Measurements from ENCODE around the gene ADCYAP1R1. TPM values are rescaled to one million over a fixed set of nuclear protein-coding genes. Genes with fewer than 3 reads are reported as not detected.

The ADCYAP1R1 gene
- total RNA-seq, 1 experiment from 2014 or later, result 8.9 TPM

DNA sequence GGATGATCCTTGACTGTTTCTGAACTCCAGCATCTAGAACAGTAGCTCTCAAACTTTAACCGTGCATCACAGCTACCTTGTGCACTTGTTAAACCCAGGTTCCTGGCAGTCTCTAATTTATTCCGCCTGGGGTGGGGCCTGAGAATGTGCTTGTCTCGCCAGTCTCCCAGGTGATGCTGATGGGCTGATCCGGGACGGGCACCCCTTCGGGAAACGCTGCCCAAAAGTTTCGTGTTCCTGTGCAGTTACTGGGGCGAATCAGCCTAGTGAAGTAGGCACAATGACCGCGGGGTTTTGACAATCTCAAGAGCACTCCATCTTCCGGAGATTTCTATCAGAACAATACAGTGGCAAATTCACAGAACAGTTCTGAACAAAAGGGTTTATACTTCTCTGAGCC, 29.9 kb downstream of the ADCYAP1R1 start:
- Histone ChIP-seq H3T11ph (ENCODE audit: low read length) (no peak overlapping the region), H2BK5ac (ENCODE audit: insufficient read length, low read length) (no peak overlapping the region), H3K18ac (ENCODE audit: insufficient read length, low read depth, low read length) (no peak overlapping the region), H3K9ac (ENCODE audit: extremely low read depth, insufficient read length, low read length) (no peak overlapping the region), H2BK12ac (ENCODE audit: insufficient read length, low read depth, low read length) (no peak overlapping the region), H3K79me1 (ENCODE audit: insufficient read depth, low read depth, low read length, poor library complexity, severe bottlenecking) (no peaks in the 10 kb centered on the region), H3K23me2 (ENCODE audit: insufficient read length, low read depth, low read length, poor library complexity, severe bottlenecking) (no peaks in the 10 kb centered on the region), H3K23ac (ENCODE audit: insufficient read length, low read depth, low read length) (no peak overlapping the region), H2BK20ac (ENCODE audit: low read depth, low read length, poor library complexity, severe bottlenecking) (no peak overlapping the region), H2AFZ (ENCODE audit: low read length) (no peak overlapping the region), H2BK15ac (ENCODE audit: low read depth, low read length) (no peak overlapping the region), H3K27me3 (ENCODE audit: insufficient read depth, low read length) (no peaks in the 10 kb centered on the region), H2BK120ac (ENCODE audit: low read depth, low read length, poor library complexity, severe bottlenecking) (no peak overlapping the region), H2AK5ac (ENCODE audit: insufficient read length, low read length) (no peak overlapping the region), H3K9me3 (ENCODE audit: control insufficient read depth, low read depth, low read length) (no peaks in the 10 kb centered on the region), H3K4me2 (ENCODE audit: insufficient read depth, insufficient read length, low read length) (no peak overlapping the region), H4K8ac (replicated peaks; ENCODE audit: insufficient read length, low read depth, low read length) (no peak overlapping the region), H3K79me2 (ENCODE audit: insufficient read depth, low read length) (no peaks in the 10 kb centered on the region), H3K56ac (ENCODE audit: insufficient read length, low read depth, low read length) (no peak overlapping the region), H4K20me1 (ENCODE audit: control insufficient read depth, insufficient read depth, insufficient read length) (no peaks in the 10 kb centered on the region), H4K91ac (ENCODE audit: insufficient read length, low read depth, low read length) (no peak overlapping the region), H3K27ac (ENCODE audit: insufficient read length, low read depth, low read length) (no peak overlapping the region), H4K5ac (ENCODE audit: insufficient read length, low read depth, low read length) (no peak overlapping the region), H3K4me1 (ENCODE audit: insufficient read depth, low read length) (no peaks in the 10 kb centered on the region), H3K4ac (ENCODE audit: low read depth, low read length) (no peak overlapping the region), H3K14ac (ENCODE audit: insufficient read depth, low read length) (no peak overlapping the region)
- H3K27me3 Mint-ChIP-seq (ENCODE audit: low read depth), result peaks cover 5% of the 10 kb centered on the region
- peaks cover 0 to 5% (median 4%) of the 10 kb centered on the region in 3 experiments; a peak in 4 of 7 replicates for H3K36me3 Mint-ChIP-seq (ENCODE audit: insufficient read depth in 1 of 3, low read depth in 3 of 3)
- no peak overlapping the region for H3K27ac Mint-ChIP-seq
- TF ChIP-seq, protein P1, sequence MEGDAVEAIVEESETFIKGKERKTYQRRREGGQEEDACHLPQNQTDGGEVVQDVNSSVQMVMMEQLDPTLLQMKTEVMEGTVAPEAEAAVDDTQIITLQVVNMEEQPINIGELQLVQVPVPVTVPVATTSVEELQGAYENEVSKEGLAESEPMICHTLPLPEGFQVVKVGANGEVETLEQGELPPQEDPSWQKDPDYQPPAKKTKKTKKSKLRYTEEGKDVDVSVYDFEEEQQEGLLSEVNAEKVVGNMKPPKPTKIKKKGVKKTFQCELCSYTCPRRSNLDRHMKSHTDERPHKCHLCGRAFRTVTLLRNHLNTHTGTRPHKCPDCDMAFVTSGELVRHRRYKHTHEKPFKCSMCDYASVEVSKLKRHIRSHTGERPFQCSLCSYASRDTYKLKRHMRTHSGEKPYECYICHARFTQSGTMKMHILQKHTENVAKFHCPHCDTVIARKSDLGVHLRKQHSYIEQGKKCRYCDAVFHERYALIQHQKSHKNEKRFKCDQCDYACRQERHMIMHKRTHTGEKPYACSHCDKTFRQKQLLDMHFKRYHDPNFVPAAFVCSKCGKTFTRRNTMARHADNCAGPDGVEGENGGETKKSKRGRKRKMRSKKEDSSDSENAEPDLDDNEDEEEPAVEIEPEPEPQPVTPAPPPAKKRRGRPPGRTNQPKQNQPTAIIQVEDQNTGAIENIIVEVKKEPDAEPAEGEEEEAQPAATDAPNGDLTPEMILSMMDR (conservative IDR thresholded peaks at IDR 0.05), result no peak
- H3K9me3 Mint-ChIP-seq, result no peaks in the 10 kb centered on the region
- DNase-seq, result no peak
- WGBS (ENCODE audit: extremely low coverage, insufficient read length, low lambda C conversion rate), result no CpG with 5 or more reads among the region's 12 CpGs
- H3K4me1 Mint-ChIP-seq, result peaks cover 9% of the 10 kb centered on the region in 2 experiments
- H3K4me3 Mint-ChIP-seq, result no peak overlapping the region
